Breast epithelium (tissue), 4 donors: ENCODE results near the gene MC2R. TPM values are rescaled to one million over a fixed set of nuclear protein-coding genes. Genes with fewer than 3 reads are reported as not detected.

Source experiments
- DNase-seq, 2 donors: peaks; one replicate each; pipeline ENCODE4 v3.0.0-alpha.2; 2019; ENCODE audit warnings: low spot score in 2 of 2
- H3K27ac ChIP-seq, 2 donors: fragments of 200-600 bp; sonication (generic) in 1 of 2; one replicate each; pipeline ENCODE4 v1.5.1; 2016 to 2019; ENCODE audit warnings: mild to moderate bottlenecking in 1 of 2
- H3K27me3 ChIP-seq, 2 donors: fragments of 200-600 bp; sonication (generic) in 1 of 2; one replicate each; pipeline versions ENCODE4 v1.5.1 to v1.6.0; 2017 to 2019; ENCODE audit warnings: control low read depth in 1 of 2, mild to moderate bottlenecking in 1 of 2
- H3K36me3 ChIP-seq: fragments of 200-600 bp; one replicate; pipeline ENCODE4 v1.5.1; 2019
- H3K4me1 ChIP-seq, 2 donors: fragments of 200-600 bp; sonication (generic); one replicate each; pipeline ENCODE4 v1.5.1; 2016 to 2019; ENCODE audit warnings: control low read depth in 1 of 2
- H3K4me3 ChIP-seq, 3 donors: fragments of 200-600 bp; sonication (generic); 1 replicate in 2 of 3; 2 replicates in 1 of 3; pipeline ENCODE4 v1.5.1; 2016 to 2019; ENCODE audit warnings: mild to moderate bottlenecking in 3 of 3, moderate library complexity in 2 of 3
- H3K9me3 ChIP-seq, 2 donors: fragments of 200-600 bp; sonication (generic) in 1 of 2; one replicate each; pipeline ENCODE4 v1.5.1; 2016 to 2019; ENCODE audit warnings: control low read depth in 1 of 2
- CTCF ChIP-seq, 3 donors: fragments of 450-650 bp; IDR thresholded peaks; one replicate each; pipeline ENCODE4 v1.5.1; 2016 to 2017; ENCODE audit warnings: antibody characterized with exemption in 3 of 3, mild to moderate bottlenecking in 3 of 3, moderate library complexity in 3 of 3
- POLR2A ChIP-seq: fragments of 450-650 bp; IDR thresholded peaks from one replicate; pipeline ENCODE4 v1.6.1; 2016; ENCODE audit warnings: antibody characterized with exemption, mild to moderate bottlenecking, moderate library complexity
- POLR2AphosphoS5 ChIP-seq, 3 donors: sonication (generic); formaldehyde crosslinking; IDR thresholded peaks; one replicate each; pipeline ENCODE4 v1.6.1; 2017; ENCODE audit warnings: antibody characterized with exemption in 3 of 3
- intact Hi-C: fragments of 100-400 bp; cut with DNase I; formaldehyde crosslinking; loops from one replicate; pipeline ENCODE4 v1.15.1; 2023; ENCODE audit warnings: low total_unique reads
- total RNA-seq, 3 donors: library from RNA; depleted of rRNA; stranded (reverse); fragments of >200 nt; gene quantifications; one replicate each; pipeline ENCODE4 v1.1.0, GENCODE V29; 2016

Gene MC2R
- total RNA-seq, 3 donors from 2014 or later: not detected

GRCh38 chr18:13934058-13934457, 18.7 kb upstream of the MC2R start:
- Histone ChIP-seq H3K4me3 (no peak overlapping the region), H3K4me1 (no peaks in the 10 kb centered on the region), H3K27ac (no peak overlapping the region), H3K36me3 (no peaks in the 10 kb centered on the region), H3K27me3 (no peaks in the 10 kb centered on the region), H3K9me3 (peaks cover 9 to 10% of the 10 kb centered on the region in 2 donors)
- no peak for DNase-seq
- TF ChIP-seq CTCF (IDR thresholded peaks at IDR 0.05) (no peak), POLR2AphosphoS5 (IDR thresholded peaks at IDR 0.05) (no peak), POLR2A (no peak)
- intact Hi-C loops: no loop called here

GRCh38 chr18:13932285-13933025, 17.1 kb upstream of the MC2R start:
- Histone ChIP-seq H3K9me3 (peaks cover 10 to 19% of the 10 kb centered on the region in 2 donors), H3K4me1 (no peaks in the 10 kb centered on the region)
- TF ChIP-seq CTCF (IDR thresholded peaks at IDR 0.05) (no peak), POLR2A (no peak), POLR2AphosphoS5 (IDR thresholded peaks at IDR 0.05) (no peak)

GRCh38 chr18:13930964-13931363, 15.6 kb upstream of the MC2R start:
- Histone ChIP-seq H3K4me3 (no peak overlapping the region), H3K27ac (no peak overlapping the region), H3K36me3 (no peaks in the 10 kb centered on the region), H3K9me3 (peaks cover 10 to 19% of the 10 kb centered on the region in 2 donors), H3K4me1 (no peaks in the 10 kb centered on the region), H3K27me3 (no peaks in the 10 kb centered on the region)
- no peak for DNase-seq
- TF ChIP-seq POLR2AphosphoS5 (IDR thresholded peaks at IDR 0.05) (no peak), CTCF (IDR thresholded peaks at IDR 0.05) (no peak), POLR2A (no peak)
- intact Hi-C loops: no loop called here

More at GRCh38 chr18:13932285-13933025, 17.1 kb upstream of the MC2R start:
- H3K27me3 ChIP-seq: no peaks in the 10 kb centered on the region
- no peak overlapping the region for H3K27ac ChIP-seq
- no peak for DNase-seq
- H3K36me3 ChIP-seq: no peaks in the 10 kb centered on the region
- intact Hi-C loops: no loop called here
- H3K4me3 ChIP-seq: no peak overlapping the region

- TF ChIP-seq CTCF (IDR thresholded peaks at IDR 0.05): no peak
- DNase-seq: no peak
- intact Hi-C loops: no loop called here
- Histone ChIP-seq H3K9me3 (peaks cover 0 to 2% of the 10 kb centered on the region in 2 donors), H3K4me1 (no peaks in the 10 kb centered on the region), H3K27ac (no peak overlapping the region), H3K27me3 (peaks cover 0 to 12% of the 10 kb centered on the region in 2 donors), H3K36me3 (no peaks in the 10 kb centered on the region), H3K4me3 (no peak overlapping the region)
Observed at GRCh38 chr18:13923221-13923620, 7.9 kb upstream of the MC2R start.

- H3K36me3 ChIP-seq: no peaks in the 10 kb centered on the region
- H3K27me3 ChIP-seq: peaks cover 0 to 5% of the 10 kb centered on the region in 2 donors
- no peak overlapping the region for H3K27ac ChIP-seq
- no peaks in the 10 kb centered on the region for H3K4me1 ChIP-seq
- intact Hi-C loops: no loop called here
- no peak for DNase-seq
- H3K4me3 ChIP-seq: no peak overlapping the region
- no peaks in the 10 kb centered on the region for H3K9me3 ChIP-seq
- no peak for TF ChIP-seq POLR2A
- TF ChIP-seq POLR2AphosphoS5 (IDR thresholded peaks at IDR 0.05): no peak
- TF ChIP-seq CTCF (IDR thresholded peaks at IDR 0.05): no peak
Observed at GRCh38 chr18:13918898-13919297, 3.6 kb upstream of the MC2R start.
